ENCODE results near the gene DPEP1. TPM values are rescaled to one million over a fixed set of nuclear protein-coding genes. Genes with fewer than 3 reads are reported as not detected.
A peak's percentile ranks its signal among the peaks of the same experiment; 100 is the strongest.

The DPEP1 gene
- total and polyA plus RNA-seq, 8 donors, result 0.23 to 12.3 (median 1.00) TPM; not detected in 2

DNA sequence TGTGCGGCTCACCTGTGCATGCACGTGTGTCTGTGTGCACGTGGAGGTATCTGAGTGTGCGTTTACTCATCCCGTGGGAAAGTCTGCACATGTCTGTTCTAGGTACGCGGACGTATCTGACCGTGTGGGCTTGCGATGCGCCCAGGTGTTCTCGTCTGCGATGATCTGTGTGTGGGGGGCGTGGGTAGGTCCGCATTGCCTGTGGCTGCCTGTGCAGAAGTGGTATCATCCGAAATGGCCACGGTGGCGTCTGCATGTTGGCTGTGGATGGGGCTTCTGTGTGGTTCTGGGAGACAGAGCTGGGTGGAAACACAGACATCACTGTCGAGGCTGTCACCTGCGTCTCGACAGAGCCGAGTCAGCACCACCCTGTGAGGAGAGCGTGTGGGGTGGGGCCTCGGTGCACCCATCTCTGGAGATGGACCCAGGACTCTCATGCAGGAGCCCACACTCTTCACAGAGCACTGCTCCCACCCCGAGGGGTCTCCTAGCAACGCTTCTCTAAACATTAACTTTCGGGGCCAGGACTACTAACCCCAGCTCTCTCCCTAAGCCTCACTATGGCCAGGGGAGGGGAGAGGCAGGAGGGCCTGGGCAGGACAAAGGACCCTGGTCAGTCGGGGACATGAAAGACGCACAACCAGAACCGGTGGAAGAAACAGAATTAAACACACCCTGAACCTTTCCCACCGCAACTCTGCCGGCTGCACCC lies 8.4 kb downstream of the DPEP1 start:
- 52 to 68% (median 55%) methylated on average over 27 to 32 of the region's 32 CpGs for WGBS, 5 donors
- intact Hi-C loops (cut with DNase I; ENCODE audit: low total_unique reads), result no loop called here
- H3K4me1 ChIP-seq, result peaks cover 0 to 2% (median 0%) of the 10 kb centered on the region in 4 donors
- no peaks in the 10 kb centered on the region for H3K9me3 ChIP-seq
- peaks cover 0 to 78% (median 5%) of the 10 kb centered on the region in 3 donors for H3K27me3 ChIP-seq
- no peak overlapping the region for H3K27ac ChIP-seq
- no peak overlapping the region for H3K4me3 ChIP-seq
- TF ChIP-seq POLR2A (IDR thresholded peaks at IDR 0.05) (no peak), POLR2AphosphoS5 (IDR thresholded peaks at IDR 0.05) (no peak), EP300 (IDR thresholded peaks at IDR 0.05) (no peak)
- TF ChIP-seq, protein P1, sequence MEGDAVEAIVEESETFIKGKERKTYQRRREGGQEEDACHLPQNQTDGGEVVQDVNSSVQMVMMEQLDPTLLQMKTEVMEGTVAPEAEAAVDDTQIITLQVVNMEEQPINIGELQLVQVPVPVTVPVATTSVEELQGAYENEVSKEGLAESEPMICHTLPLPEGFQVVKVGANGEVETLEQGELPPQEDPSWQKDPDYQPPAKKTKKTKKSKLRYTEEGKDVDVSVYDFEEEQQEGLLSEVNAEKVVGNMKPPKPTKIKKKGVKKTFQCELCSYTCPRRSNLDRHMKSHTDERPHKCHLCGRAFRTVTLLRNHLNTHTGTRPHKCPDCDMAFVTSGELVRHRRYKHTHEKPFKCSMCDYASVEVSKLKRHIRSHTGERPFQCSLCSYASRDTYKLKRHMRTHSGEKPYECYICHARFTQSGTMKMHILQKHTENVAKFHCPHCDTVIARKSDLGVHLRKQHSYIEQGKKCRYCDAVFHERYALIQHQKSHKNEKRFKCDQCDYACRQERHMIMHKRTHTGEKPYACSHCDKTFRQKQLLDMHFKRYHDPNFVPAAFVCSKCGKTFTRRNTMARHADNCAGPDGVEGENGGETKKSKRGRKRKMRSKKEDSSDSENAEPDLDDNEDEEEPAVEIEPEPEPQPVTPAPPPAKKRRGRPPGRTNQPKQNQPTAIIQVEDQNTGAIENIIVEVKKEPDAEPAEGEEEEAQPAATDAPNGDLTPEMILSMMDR (IDR thresholded peaks at IDR 0.05), result no peak
- no peaks in the 10 kb centered on the region for H3K36me3 ChIP-seq
- peak in 1 of 2 donors; percentile 43 for DNase-seq

DNA sequence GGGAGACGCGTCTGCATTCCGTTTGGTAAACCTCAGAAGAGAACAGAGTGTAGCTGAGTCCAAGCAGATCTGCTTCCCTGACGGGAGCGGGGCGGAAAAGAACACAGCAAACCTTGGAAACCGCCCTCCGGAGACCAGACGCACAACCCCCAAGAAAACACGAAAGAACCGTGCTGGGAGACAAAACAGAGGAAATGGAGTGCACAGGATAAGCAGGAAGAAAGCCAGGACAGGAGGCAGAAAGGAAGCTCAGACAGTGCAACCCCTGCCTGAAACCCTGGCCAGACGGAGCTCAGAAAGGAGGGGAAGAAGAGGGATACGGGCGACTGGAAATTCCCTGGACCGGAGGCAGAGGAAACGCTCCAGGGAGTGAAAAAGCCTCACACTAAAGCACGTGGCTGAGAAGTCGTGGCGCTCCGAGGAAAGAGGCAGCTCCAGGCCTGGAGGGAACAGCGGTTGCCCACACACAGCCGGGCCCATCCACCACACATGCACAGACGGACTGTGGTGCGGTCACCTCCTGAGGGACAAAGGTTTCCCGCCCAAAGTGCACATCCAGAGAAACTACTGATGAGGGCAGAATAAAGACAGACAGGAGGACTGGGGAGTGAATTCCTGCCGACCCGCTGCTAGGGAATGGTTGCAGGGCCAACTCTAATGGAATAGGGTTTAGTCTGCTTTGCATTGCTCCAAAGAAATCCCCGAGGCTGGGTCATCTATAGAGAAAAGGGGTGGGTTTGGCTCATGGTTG lies 10.2 kb downstream of the DPEP1 start:
- DNase-seq, result no peak
- H3K27ac ChIP-seq, result peak overlapping the region in 3 of 5 donors; percentile 0 to 12 (median 8)
- 47 to 65% (median 64%) methylated on average over 28 of the region's 28 CpGs for WGBS, 5 donors
- H3K9me3 ChIP-seq, result no peaks in the 10 kb centered on the region
- TF ChIP-seq EP300 (IDR thresholded peaks at IDR 0.05), result no peak
- TF ChIP-seq, protein P1 (IDR thresholded peaks at IDR 0.05), result no peak
- TF ChIP-seq POLR2A (IDR thresholded peaks at IDR 0.05), result no peak
- no peak for TF ChIP-seq POLR2AphosphoS5 (IDR thresholded peaks at IDR 0.05)
- no peaks in the 10 kb centered on the region for H3K36me3 ChIP-seq
- peaks cover 0 to 65% (median 5%) of the 10 kb centered on the region in 3 donors for H3K27me3 ChIP-seq
- no peak overlapping the region for H3K4me3 ChIP-seq
- intact Hi-C loops (cut with DNase I; ENCODE audit: low total_unique reads), result no loop called here
- no peaks in the 10 kb centered on the region for H3K4me1 ChIP-seq

DNA sequence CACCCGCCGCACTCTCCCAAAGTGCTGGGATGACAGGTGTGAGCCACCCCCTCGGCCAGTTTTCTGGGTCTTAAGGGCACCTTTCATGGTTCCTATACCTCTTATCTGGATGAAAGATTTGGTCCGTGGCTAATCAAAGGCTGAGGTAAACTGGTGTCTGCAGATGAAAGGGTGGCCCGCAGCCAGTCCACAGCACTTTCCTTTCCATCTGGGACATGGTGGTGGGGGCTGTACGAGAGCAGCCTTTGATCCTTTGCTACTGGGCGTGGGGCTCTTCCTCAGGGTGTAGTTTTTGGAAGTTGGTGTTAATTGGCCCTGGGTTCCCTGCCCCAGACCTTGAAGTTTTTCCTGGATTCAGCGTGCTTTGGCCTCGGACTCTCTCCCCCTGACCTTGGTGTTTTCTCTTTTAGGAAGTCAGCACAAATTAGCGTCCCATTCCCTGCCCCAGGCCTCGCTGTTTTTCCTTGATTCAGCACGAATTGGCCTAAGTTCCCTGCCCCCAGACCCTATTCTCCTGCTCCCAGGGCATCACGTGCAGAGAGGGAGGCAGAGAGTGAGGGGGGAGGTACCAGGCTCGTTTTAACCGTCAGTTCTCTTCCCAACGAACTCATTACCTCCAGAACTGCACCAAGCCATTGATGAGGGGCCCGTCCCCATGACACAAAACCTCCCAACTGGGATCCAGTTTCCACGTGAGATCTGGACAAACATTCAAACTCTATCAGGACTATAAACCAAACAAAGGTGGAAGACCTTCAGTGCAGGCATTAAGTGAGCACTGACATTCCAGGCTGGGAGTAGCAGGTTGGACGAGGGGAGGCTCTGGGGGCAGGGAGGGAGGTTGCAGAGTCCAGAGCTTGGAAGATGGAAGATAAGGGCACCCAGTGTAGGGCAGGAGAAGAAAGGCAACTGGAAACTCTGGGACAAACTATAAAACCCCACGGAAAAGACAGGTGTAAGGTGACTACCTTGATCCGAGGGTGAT lies 11.6 kb downstream of the DPEP1 start:
- 24 to 41% (median 30%) methylated on average over 17 to 21 of the region's 21 CpGs for WGBS, 5 donors
- Histone ChIP-seq H3K9me3 (peaks cover 0 to 3% (median 0%) of the 10 kb centered on the region in 4 donors), H3K4me1 (no peaks in the 10 kb centered on the region), H3K27ac (no peak overlapping the region), H3K27me3 (peaks cover 0 to 60% (median 5%) of the 10 kb centered on the region in 3 donors), H3K4me3 (no peak overlapping the region), H3K36me3 (no peaks in the 10 kb centered on the region)
- no peak for TF ChIP-seq EP300 (IDR thresholded peaks at IDR 0.05)
- no peak for TF ChIP-seq POLR2A (IDR thresholded peaks at IDR 0.05)
- no peak for TF ChIP-seq POLR2AphosphoS5 (IDR thresholded peaks at IDR 0.05)
- TF ChIP-seq, protein P1 (IDR thresholded peaks at IDR 0.05), result no peak
- no peak for DNase-seq
- intact Hi-C loops (cut with DNase I; ENCODE audit: low total_unique reads), result no loop called here
